ENCODE data around the gene MUSK. TPM values are rescaled to one million over a fixed set of nuclear protein-coding genes. Genes with fewer than 3 reads are reported as not detected.
"Not testable (repeated sequence)": the region's sequence is repeated elsewhere in the genome, so short reads cannot be mapped to it uniquely, and the experiment has no call there.

MUSK gene
- polyA plus RNA-seq, 1 donor = 0.15 TPM

GRCh38 chr9:110695846-110696245 lies 27.3 kb downstream of the MUSK start:
- not testable (repeated sequence) for DNase-seq

- DNase-seq = no peak
Observed at GRCh38 chr9:110700953-110701352, 32.4 kb downstream of the MUSK start.

- DNase-seq = no peak
Observed at GRCh38 chr9:110703669-110704068, 35.1 kb downstream of the MUSK start.

- DNase-seq = no peak
Observed at GRCh38 chr9:110707419-110707818, 38.8 kb downstream of the MUSK start.

GRCh38 chr9:110710420-110710819 lies 41.8 kb downstream of the MUSK start:
- DNase-seq = no peak

- no peak for DNase-seq
Observed at GRCh38 chr9:110712955-110713354, 44.4 kb downstream of the MUSK start.

- peak; percentile 21 for DNase-seq
Observed at GRCh38 chr9:110714314-110714713, 45.7 kb downstream of the MUSK start.

GRCh38 chr9:110728058-110728457 lies 59.5 kb downstream of the MUSK start:
- DNase-seq = no peak

- no peak for DNase-seq
Observed at GRCh38 chr9:110729641-110730040, 61.0 kb downstream of the MUSK start.

GRCh38 chr9:110731437-110732028 lies 62.9 kb downstream of the MUSK start:
- DNase-seq = no peak

GRCh38 chr9:110738982-110739381 lies 70.4 kb downstream of the MUSK start:
- DNase-seq = no peak

- peak; percentile 20 for DNase-seq
Observed at GRCh38 chr9:110742741-110743371, 74.3 kb downstream of the MUSK start.

- DNase-seq = no peak
Observed at GRCh38 chr9:110744715-110745384, 76.3 kb downstream of the MUSK start.

GRCh38 chr9:110745676-110746075 lies 77.1 kb downstream of the MUSK start:
- DNase-seq = no peak

GRCh38 chr9:110746211-110746930 lies 77.8 kb downstream of the MUSK start:
- no peak for DNase-seq

GRCh38 chr9:110748251-110748893 lies 79.8 kb downstream of the MUSK start:
- no peak for DNase-seq

- no peak for DNase-seq
Observed at GRCh38 chr9:110750272-110750671, 81.7 kb downstream of the MUSK start.

- DNase-seq = no peak
Observed at GRCh38 chr9:110751971-110752370, 83.4 kb downstream of the MUSK start.

- no peak for DNase-seq
Observed at GRCh38 chr9:110752766-110753165, 84.2 kb downstream of the MUSK start.

GRCh38 chr9:110753731-110754231 lies 85.2 kb downstream of the MUSK start:
- DNase-seq = no peak

- no peak for DNase-seq
Observed at GRCh38 chr9:110755179-110755578, 86.6 kb downstream of the MUSK start.

- DNase-seq = no peak
Observed at GRCh38 chr9:110758201-110758600, 89.6 kb downstream of the MUSK start.

All from left kidney (tissue), 2 donors.